ENCODE data around the gene LYAR.

GRCh38 chr4:4281787-4282186, 8.2 kb downstream of the LYAR start:
- TF ChIP-seq ARNTL (CRISPR knock-in tag; IDR thresholded peaks at IDR 0.05; ENCODE audit: borderline replicate concordance, low read depth), result no peak
- TF ChIP-seq PATZ1 (CRISPR knock-in tag; IDR thresholded peaks at IDR 0.05; ENCODE audit: borderline replicate concordance), result no peak
- TF ChIP-seq CREB5 (CRISPR knock-in tag; IDR thresholded peaks at IDR 0.05; ENCODE audit: low read depth), result no peak
- no peak for TF ChIP-seq ZFP3 (CRISPR knock-in tag; IDR thresholded peaks at IDR 0.05)
- no peak for TF ChIP-seq GLIS3 (CRISPR knock-in tag; IDR thresholded peaks at IDR 0.05)
- no peak for TF ChIP-seq CSDC2 (CRISPR knock-in tag; IDR thresholded peaks at IDR 0.05)
- no peak for TF ChIP-seq TSHZ2 (CRISPR knock-in tag; IDR thresholded peaks at IDR 0.05)
- TF ChIP-seq ESRRG (CRISPR knock-in tag; IDR thresholded peaks at IDR 0.05), result no peak
- TF ChIP-seq SNAI2 (CRISPR knock-in tag; IDR thresholded peaks at IDR 0.05), result no peak
- no peak for TF ChIP-seq RARB (CRISPR knock-in tag; IDR thresholded peaks at IDR 0.05)
- no peak for TF ChIP-seq PPARA (CRISPR knock-in tag; IDR thresholded peaks at IDR 0.05; ENCODE audit: borderline replicate concordance)
- no peak for TF ChIP-seq ISL1 (CRISPR knock-in tag; IDR thresholded peaks at IDR 0.05)
